Measurements from ENCODE around the gene GOLGA6L10. TPM values are rescaled to one million over a fixed set of nuclear protein-coding genes. Genes with fewer than 3 reads are reported as not detected.
A peak's percentile ranks its signal among the peaks of the same experiment; 100 is the strongest.
"Not testable (repeated sequence)": the region's sequence is repeated elsewhere in the genome, so short reads cannot be mapped to it uniquely, and the experiment has no call there.

GOLGA6L10 gene
- total RNA-seq, 1 experiment from 2014 or later: 1.1 TPM

DNA sequence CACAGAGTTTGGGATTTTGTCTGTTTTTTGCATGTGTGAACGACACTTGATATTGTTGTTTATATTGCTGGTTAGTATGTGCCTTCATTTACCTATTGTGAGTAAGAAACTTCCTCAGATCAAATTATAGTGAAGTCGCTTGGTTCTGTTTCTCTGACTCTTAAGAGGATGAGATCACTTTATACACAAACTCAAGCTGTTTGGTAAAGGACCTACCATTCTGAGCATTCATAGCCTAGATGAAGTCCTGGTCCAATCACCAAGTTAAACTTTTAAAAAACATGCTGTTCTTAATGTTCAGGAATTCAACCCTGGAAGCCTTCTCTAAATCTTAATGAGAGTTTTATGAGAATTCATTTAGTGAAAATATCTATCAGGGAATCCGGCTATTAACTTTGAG lies 15.3 kb upstream of the GOLGA6L10 start:
- BruUV-seq (replicated peaks); H3K9ac ChIP-seq (ENCODE audit: low read length); H3K36me3 ChIP-seq (ENCODE audit: low read depth, low read length); H3K9me2 ChIP-seq (replicated peaks; ENCODE audit: low read length); H3K27ac ChIP-seq (ENCODE audit: low read length); H3F3A ChIP-seq (ENCODE audit: low read length, unreplicated experiment); ATAC-seq; intact Hi-C loops (cut with micrococcal nuclease); H3K79me2 ChIP-seq (ENCODE audit: low read length); DNase-seq; POLR2A ChIA-PET (ENCODE audit: unreplicated experiment); H3K27me3 ChIP-seq (ENCODE audit: low read length); H4K20me1 ChIP-seq (ENCODE audit: low read length); H3K4me2 ChIP-seq (ENCODE audit: low read length); H2AFZ ChIP-seq (ENCODE audit: low read length); CTCF ChIA-PET; H3K4me3 ChIP-seq (ENCODE audit: low read length); H3K9me3 ChIP-seq (ENCODE audit: low read length); H3K4me1 ChIP-seq (ENCODE audit: insufficient read depth, low read length): not testable (repeated sequence)

DNA sequence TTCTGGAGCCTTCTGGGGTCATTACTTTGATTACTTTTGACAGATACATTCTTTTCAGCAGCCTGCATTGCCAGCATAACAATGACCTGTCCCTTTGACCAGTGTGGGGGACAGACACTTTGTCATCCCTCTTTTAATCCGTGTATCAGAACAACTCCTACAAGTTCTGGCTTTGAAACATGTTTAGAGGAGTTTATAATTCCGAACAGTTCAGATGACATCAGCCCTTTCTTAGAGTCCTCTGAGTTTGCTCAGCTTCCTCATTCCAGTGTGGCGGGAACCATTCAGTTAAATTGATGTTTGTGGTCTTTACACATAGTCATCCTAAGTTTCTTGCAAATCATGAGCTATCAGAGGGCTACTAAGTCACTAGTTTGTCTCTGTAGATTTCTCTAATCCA lies 13.5 kb upstream of the GOLGA6L10 start:
- POLR2A ChIA-PET (ENCODE audit: unreplicated experiment); H2AFZ ChIP-seq (ENCODE audit: low read length); H3K27ac ChIP-seq (ENCODE audit: low read length); DNase-seq; H3K9me3 ChIP-seq (ENCODE audit: low read length); H3K9me2 ChIP-seq (replicated peaks; ENCODE audit: low read length); H3K4me3 ChIP-seq (ENCODE audit: low read length); H4K20me1 ChIP-seq (ENCODE audit: low read length); H3K4me2 ChIP-seq (ENCODE audit: low read length); H3K4me1 ChIP-seq (ENCODE audit: insufficient read depth, low read length); intact Hi-C loops (cut with micrococcal nuclease); H3K79me2 ChIP-seq (ENCODE audit: low read length); H3F3A ChIP-seq (ENCODE audit: low read length, unreplicated experiment); BruUV-seq (replicated peaks); H3K27me3 ChIP-seq (ENCODE audit: low read length); H3K36me3 ChIP-seq (ENCODE audit: low read depth, low read length); ATAC-seq; H3K9ac ChIP-seq (ENCODE audit: low read length); CTCF ChIA-PET: not testable (repeated sequence)

DNA sequence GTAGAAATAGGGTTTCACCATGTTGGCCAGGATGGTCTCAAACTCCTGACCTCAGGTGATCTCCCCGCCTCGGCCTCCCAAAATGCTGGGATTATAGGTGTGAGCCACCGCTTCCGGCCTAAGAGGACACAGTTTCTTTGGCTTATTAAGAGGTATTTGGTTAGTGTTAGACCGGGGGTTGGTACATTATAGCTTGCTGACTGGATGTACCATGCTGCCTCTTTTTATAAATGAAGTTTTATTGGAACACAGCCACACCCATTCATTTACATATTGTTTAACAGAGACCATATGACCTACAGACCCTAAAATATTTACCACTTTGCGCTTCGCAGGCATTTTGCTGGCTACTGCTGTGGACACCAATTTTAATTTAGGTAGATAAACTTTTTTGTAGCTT lies 11.3 kb upstream of the GOLGA6L10 start:
- H2AFZ ChIP-seq (ENCODE audit: low read length); H3K4me3 ChIP-seq (ENCODE audit: low read length); H3K9me3 ChIP-seq (ENCODE audit: low read length); BruUV-seq (replicated peaks); H3K36me3 ChIP-seq (ENCODE audit: low read depth, low read length); POLR2A ChIA-PET (ENCODE audit: unreplicated experiment); H3K9me2 ChIP-seq (replicated peaks; ENCODE audit: low read length); DNase-seq; CTCF ChIA-PET; H3K27me3 ChIP-seq (ENCODE audit: low read length); H3K9ac ChIP-seq (ENCODE audit: low read length); intact Hi-C loops (cut with micrococcal nuclease); H3K4me1 ChIP-seq (ENCODE audit: insufficient read depth, low read length); ATAC-seq; H3F3A ChIP-seq (ENCODE audit: low read length, unreplicated experiment); H3K79me2 ChIP-seq (ENCODE audit: low read length); H3K4me2 ChIP-seq (ENCODE audit: low read length); H4K20me1 ChIP-seq (ENCODE audit: low read length); H3K27ac ChIP-seq (ENCODE audit: low read length): not testable (repeated sequence)

DNA sequence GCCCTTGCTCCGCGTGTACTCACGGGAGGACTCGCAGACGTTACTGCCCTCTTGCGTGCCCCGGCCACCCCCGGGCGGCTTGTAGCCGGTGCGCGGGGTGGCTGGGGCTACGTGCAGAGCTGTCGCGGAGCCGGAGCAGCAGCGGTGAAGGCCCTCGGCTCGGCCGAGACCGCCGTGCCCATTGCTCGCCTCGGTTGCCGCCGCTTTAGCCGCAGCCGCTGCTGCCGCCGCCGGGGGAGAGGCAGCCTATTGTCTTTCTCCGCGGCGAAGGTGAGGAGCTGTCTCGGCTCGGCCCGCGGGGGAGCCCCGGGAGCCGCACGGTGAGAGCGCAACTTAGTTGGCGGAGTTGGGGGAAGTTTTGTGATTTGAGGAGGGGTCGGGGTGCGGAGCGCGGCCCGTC lies 5.8 kb upstream of the GOLGA6L10 start:
- H3K4me3 ChIP-seq (ENCODE audit: low read length); CTCF ChIA-PET; BruUV-seq (replicated peaks); H3K4me1 ChIP-seq (ENCODE audit: insufficient read depth, low read length); H3K27ac ChIP-seq (ENCODE audit: low read length); H3K79me2 ChIP-seq (ENCODE audit: low read length); DNase-seq; intact Hi-C loops (cut with micrococcal nuclease); ATAC-seq; H3F3A ChIP-seq (ENCODE audit: low read length, unreplicated experiment); H4K20me1 ChIP-seq (ENCODE audit: low read length); H3K27me3 ChIP-seq (ENCODE audit: low read length); H3K9ac ChIP-seq (ENCODE audit: low read length); H3K9me3 ChIP-seq (ENCODE audit: low read length); H3K36me3 ChIP-seq (ENCODE audit: low read depth, low read length); H3K4me2 ChIP-seq (ENCODE audit: low read length); H3K9me2 ChIP-seq (replicated peaks; ENCODE audit: low read length); H2AFZ ChIP-seq (ENCODE audit: low read length); POLR2A ChIA-PET (ENCODE audit: unreplicated experiment): not testable (repeated sequence)

DNA sequence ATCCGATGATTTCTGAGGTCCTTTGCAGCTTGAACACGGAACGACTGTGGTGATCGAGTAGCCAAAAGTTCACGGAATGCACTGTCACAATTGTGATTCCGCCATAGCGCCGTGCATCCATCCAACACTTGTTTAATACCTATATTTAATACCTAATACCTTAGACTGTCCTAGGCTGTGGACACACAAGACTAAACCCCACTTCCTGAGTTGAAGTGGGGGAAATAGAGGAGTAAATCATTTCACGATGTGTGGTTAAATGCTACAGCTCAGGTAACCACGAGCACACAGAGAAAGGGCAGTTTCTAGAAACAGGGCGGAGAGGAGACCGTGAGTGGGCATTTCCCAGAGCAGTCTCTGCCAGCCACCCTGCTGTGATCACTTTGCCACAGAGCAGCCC lies 5.3 kb upstream of the GOLGA6L10 start:
- ATAC-seq; intact Hi-C loops (cut with micrococcal nuclease); H3F3A ChIP-seq (ENCODE audit: low read length, unreplicated experiment); H3K27ac ChIP-seq (ENCODE audit: low read length); BruUV-seq (replicated peaks); H3K9me2 ChIP-seq (replicated peaks; ENCODE audit: low read length); POLR2A ChIA-PET (ENCODE audit: unreplicated experiment); H4K20me1 ChIP-seq (ENCODE audit: low read length); H3K36me3 ChIP-seq (ENCODE audit: low read depth, low read length); H3K9ac ChIP-seq (ENCODE audit: low read length); DNase-seq; H3K9me3 ChIP-seq (ENCODE audit: low read length); H3K79me2 ChIP-seq (ENCODE audit: low read length); H3K4me1 ChIP-seq (ENCODE audit: insufficient read depth, low read length); H3K27me3 ChIP-seq (ENCODE audit: low read length); CTCF ChIA-PET: not testable (repeated sequence)
- Histone ChIP-seq H3K4me2 (ENCODE audit: low read length) (peak overlapping the region; percentile 72), H2AFZ (ENCODE audit: low read length) (peak overlapping the region; percentile 71; the same call in 1 of the 2 replicates), H3K4me3 (ENCODE audit: low read length) (peak overlapping the region; percentile 60)

DNA sequence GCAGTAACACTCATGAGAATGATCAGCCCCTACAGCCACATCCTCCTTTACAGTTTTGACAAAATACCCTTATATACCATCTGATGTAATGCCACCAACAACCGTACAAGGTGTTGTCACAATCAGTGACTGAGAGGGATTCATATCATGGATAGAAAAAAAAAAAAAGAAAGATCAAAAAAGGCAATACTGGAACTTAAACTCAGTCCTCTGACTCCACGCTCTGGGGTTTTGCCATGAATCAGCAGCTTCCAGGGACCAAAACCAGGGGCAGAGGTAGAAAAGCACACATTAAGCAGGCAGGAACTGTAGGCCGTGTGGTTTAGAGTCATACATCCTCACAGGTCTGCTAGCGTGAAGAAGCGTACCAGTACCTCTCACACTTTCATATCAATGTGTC lies 1.6 kb downstream of the GOLGA6L10 start:
- DNase-seq; H3K4me2 ChIP-seq (ENCODE audit: low read length); H3K9me2 ChIP-seq (replicated peaks; ENCODE audit: low read length); H3K9me3 ChIP-seq (ENCODE audit: low read length); H3K27me3 ChIP-seq (ENCODE audit: low read length); intact Hi-C loops (cut with micrococcal nuclease); H3K27ac ChIP-seq (ENCODE audit: low read length); H3K36me3 ChIP-seq (ENCODE audit: low read depth, low read length); CTCF ChIA-PET; H2AFZ ChIP-seq (ENCODE audit: low read length); H3K79me2 ChIP-seq (ENCODE audit: low read length); H3F3A ChIP-seq (ENCODE audit: low read length, unreplicated experiment); H3K4me3 ChIP-seq (ENCODE audit: low read length); H4K20me1 ChIP-seq (ENCODE audit: low read length); H3K9ac ChIP-seq (ENCODE audit: low read length); POLR2A ChIA-PET (ENCODE audit: unreplicated experiment); BruUV-seq (replicated peaks); H3K4me1 ChIP-seq (ENCODE audit: insufficient read depth, low read length); ATAC-seq: not testable (repeated sequence)

DNA sequence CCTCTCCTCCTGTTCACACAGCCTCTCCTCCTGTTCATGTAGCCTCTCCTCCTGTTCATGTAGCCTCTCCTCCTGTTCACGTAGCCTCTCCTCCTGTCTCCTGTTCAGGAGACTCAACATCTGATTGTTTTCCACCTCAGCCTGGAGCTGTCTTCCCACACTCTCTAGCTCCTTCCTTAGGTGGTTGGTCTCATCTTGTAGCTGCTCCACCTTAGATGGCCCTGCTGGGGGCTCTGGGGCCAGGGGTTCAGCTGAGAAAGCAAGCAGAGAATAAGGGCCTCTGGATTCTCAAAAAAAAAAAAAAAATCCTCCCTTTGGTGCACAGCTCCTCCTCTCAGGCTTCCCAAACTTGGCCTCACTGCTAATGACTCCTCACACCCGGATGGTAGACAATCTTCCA lies 4.1 kb downstream of the GOLGA6L10 start:
- H3K27me3 ChIP-seq (ENCODE audit: low read length); BruUV-seq (replicated peaks); H3K9me3 ChIP-seq (ENCODE audit: low read length); H3K36me3 ChIP-seq (ENCODE audit: low read depth, low read length); H3K79me2 ChIP-seq (ENCODE audit: low read length); H2AFZ ChIP-seq (ENCODE audit: low read length); DNase-seq; H3K4me2 ChIP-seq (ENCODE audit: low read length); H3K9ac ChIP-seq (ENCODE audit: low read length); H4K20me1 ChIP-seq (ENCODE audit: low read length); POLR2A ChIA-PET (ENCODE audit: unreplicated experiment); H3K27ac ChIP-seq (ENCODE audit: low read length); H3F3A ChIP-seq (ENCODE audit: low read length, unreplicated experiment); H3K4me3 ChIP-seq (ENCODE audit: low read length); H3K4me1 ChIP-seq (ENCODE audit: insufficient read depth, low read length); intact Hi-C loops (cut with micrococcal nuclease); CTCF ChIA-PET; ATAC-seq; H3K9me2 ChIP-seq (replicated peaks; ENCODE audit: low read length): not testable (repeated sequence)
